GM18502 (cell line): Measurements from ENCODE around the gene PRND.
"Not testable (repeated sequence)": the region's sequence is repeated elsewhere in the genome, so short reads cannot be mapped to it uniquely, and the experiment has no call there.

ENCODE experiments used
- ATAC-seq: cut with Tn5 transposase; IDR thresholded peaks from one replicate; pipeline ENCODE4 v1.9.1; 2021; ENCODE audit warnings: mild to moderate bottlenecking; ENCODE audit not compliant: unreplicated experiment, poor library complexity

PRND gene

DNA sequence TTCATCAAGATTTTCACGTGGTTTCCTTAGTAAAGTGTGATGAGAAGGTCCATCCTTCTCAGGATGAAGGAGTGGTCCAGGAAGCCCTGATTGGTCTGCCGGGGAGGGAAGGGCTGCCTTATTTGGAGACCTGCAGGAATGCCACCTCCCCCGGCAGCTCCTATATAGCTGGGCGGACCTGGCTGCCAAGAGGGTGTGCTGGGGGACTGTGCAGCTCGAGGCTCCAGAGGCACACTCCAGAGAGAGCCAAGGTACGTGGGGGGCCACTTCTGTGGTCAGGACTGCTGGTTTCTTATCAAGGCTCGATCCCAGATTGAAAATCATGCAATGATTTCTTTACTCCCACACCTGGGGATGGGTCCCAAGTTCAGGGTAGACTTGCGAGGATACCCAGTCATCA is at the start of gene PRND:
PRND (plus strand) TSS at position 191 of the 400 bp plus-strand sequence. CDS start 2,643 bp downstream, outside the sequence.
- no peak for ATAC-seq

DNA sequence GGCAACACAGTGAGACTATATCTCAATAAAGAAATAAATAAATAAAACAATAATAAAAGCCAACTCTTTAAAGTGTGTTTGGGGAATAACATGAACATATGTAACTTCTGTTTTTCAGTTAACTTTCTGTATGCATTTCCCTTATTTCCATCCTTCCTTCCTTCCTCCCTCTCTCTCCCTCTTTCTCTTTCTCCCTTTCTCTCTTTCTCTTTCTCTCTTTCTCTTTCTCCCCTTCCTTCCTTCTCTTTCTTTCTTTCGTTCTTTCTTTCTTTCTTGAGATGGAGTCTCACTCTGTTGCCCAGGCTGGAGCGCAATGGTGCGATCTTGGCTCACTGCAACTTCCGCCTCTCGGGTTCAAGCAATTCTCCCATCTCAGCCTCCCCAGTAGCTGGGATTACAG is 48.8 kb upstream of the PRND start:
- ATAC-seq = no peak

GRCh38 chr20:4673371-4674001 is 48.2 kb upstream of the PRND start:
- ATAC-seq = no peak

- no peak for ATAC-seq
Observed at GRCh38 chr20:4674672-4675071, 47.0 kb upstream of the PRND start.

DNA sequence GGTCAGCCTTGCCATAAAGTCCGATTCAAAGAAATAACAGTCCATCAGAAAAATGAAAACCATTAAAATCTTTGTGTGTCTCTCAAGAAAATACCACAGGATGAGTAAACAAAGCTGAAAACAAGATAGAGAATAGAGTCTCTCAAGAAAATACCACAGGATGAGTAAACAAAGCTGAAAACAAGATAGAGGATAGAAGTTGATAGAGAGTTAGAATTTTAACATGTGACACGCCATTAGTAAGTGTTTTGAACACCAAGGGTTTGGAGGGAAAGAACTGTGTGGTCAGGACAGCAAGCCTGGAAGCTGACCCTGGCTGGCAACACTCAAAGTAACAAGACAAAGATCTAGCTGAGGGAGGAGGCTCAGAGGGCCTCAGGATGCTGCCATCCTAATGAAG is 43.9 kb upstream of the PRND start:
- ATAC-seq = no peak

DNA sequence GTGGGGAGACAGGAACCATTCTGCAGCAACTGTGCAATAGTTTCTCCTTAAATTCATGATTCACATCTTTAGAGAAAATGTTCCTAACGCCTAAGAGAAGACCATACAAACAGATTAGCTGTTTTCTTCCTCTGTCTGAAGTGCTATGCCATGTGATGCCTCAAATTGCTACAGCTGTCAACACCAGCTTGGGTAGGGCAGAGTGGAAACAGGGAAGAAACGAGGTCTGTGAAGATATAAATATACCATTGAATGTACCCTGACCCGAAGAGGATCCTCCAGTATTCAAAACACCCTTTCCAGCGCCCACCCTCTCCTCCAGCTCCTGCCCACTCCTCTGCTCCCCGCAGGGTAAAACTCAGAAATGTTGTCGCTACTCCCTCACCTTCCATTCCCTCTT is 40.3 kb upstream of the PRND start:
- ATAC-seq = no peak

- no peak for ATAC-seq
Observed at GRCh38 chr20:4681991-4682401, 39.7 kb upstream of the PRND start.

- no peak for ATAC-seq
Observed at GRCh38 chr20:4682682-4683081, 39.0 kb upstream of the PRND start.

DNA sequence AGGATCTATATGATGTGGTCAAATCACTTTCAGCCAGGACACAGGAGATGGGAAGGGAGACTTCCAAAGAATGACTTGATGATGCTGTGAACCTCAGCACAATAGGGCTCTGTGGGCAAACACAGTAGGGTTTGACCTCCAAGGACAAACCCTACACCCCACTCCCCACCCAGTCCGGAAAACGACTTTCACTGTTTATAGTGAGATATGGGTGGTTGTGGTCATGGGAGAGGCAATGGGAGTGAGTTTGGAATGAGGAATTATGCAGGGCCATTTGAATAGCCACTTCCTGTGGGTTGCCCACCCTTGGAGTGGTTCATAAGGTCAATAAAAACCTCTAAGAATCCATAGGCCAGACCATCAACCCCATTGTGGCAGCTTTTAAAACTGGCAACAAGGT is 38.4 kb upstream of the PRND start:
- no peak for ATAC-seq

GRCh38 chr20:4684837-4685413 is 36.8 kb upstream of the PRND start:
- ATAC-seq = no peak

GRCh38 chr20:4685923-4686221 is 35.8 kb upstream of the PRND start:
- no peak for ATAC-seq

DNA sequence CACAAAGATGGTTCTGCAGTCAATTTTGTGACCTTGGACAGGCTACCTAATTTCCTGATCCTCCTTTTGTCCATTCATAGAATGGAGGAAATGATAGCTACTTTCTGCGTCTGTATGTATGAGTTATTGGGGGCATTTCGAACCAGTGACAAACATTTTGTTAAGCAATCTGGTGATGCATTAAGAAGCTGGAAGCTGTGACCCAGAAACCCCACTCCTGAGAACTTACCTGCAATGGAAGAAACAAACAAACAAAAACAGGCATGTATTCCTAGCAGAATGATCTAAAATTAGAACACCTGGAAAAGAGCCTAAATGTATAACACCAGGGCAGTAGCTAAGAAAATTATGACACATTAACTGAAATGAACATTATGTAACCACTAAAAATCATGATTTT is 33.4 kb upstream of the PRND start:
- no peak for ATAC-seq

- ATAC-seq = no peak
Observed at GRCh38 chr20:4689220-4689619, 32.5 kb upstream of the PRND start.

GRCh38 chr20:4691753-4692152 is 30.0 kb upstream of the PRND start:
- no peak for ATAC-seq

DNA sequence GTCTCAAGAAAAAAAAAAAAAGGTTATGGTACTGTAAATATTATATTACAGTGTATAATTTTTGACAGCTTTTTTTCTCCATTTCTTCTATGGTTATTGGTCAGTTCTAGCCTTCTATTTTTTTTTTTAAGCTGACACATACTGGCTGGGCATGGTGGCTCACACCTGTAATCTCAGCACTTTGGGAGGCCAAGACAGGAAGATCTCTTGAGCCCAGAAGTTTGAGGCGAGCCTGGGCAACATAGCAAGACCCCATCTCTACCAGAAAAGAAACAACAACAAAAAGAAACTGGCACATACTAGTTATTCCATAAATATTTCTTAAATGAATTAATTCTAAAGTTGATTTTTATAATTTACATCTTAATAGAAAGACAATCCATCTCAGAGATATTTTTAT is 27.6 kb upstream of the PRND start:
- no peak for ATAC-seq

DNA sequence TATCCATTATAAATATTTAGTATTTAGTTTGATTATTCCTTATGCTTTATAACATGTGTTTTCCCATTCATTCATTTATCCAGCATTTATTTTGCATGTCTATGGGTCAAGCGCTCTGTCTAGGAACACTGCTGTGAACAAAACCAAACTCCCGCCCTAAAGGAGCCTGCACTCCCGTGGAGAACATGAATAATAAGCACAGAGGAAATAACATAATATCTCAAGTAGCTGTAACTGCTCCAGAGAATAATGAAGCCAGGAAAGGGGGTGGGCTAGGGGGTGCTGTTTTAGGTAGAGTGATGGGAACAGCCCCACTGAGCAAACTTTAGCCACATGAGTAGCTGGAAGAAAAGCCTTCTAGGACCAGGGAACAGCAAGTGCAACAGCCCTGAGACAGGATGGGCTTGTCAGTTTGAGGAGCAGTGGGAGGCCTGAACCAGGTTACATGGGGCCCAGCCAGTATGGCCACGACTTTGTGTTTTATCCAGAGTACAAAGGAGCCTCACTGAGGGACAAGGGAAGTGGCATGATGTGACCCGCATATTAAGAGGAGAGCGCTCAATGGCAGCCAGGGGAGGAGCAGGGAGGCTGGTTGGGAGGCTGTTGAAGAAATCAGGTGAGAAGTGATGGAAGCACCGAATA is 24.4 kb upstream of the PRND start:
- ATAC-seq = no peak

GRCh38 chr20:4697831-4698221 is 23.9 kb upstream of the PRND start:
- ATAC-seq = no peak

DNA sequence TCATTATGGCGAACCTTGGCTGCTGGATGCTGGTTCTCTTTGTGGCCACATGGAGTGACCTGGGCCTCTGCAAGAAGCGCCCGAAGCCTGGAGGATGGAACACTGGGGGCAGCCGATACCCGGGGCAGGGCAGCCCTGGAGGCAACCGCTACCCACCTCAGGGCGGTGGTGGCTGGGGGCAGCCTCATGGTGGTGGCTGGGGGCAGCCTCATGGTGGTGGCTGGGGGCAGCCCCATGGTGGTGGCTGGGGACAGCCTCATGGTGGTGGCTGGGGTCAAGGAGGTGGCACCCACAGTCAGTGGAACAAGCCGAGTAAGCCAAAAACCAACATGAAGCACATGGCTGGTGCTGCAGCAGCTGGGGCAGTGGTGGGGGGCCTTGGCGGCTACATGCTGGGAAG is 22.5 kb upstream of the PRND start:
- ATAC-seq = no peak

GRCh38 chr20:4699957-4700356 is 21.8 kb upstream of the PRND start:
- ATAC-seq = no peak

DNA sequence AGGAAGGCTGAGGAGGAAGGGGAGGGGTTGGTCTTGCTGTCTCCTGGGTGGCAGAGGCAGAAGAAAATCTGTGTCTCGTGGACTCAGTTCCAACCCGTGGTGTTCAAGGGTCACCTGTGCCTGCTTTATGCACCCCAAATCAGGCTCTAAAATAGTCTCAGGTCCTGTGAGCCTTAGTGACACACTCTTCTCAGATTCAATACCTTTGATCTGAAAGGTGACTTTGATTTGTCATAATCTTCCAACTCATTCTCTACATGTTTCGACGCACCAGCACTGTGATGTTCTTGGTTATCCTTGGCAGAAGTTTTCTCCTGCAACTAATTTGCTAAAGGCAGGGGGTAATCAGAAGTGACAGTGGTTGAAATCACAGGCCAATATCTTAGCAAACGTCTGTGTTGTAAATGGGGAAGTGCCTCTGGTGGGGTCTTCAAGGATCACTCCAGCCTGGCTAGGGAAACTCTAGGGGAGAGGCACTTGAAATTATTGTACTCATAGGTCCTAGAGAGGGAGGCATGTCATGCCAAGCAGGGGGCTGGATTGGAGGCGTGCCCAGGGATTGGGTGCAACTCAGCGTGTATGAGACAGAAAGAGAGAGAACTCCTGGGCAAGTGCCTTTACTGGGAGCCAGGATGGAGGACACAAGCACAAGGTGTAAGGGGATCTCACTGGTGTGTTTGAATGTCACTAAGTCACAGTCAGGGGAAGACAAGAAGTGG is 19.0 kb upstream of the PRND start:
- ATAC-seq = no peak

GRCh38 chr20:4703281-4703676 is 18.4 kb upstream of the PRND start:
- ATAC-seq = no peak

- not testable (repeated sequence) for ATAC-seq
Observed at GRCh38 chr20:4706941-4707340, 14.8 kb upstream of the PRND start.
